KMS-11 (cell line): ENCODE results near the gene SLC17A4.

Source experiments
- H2AFZ ChIP-seq: fragments of 200-600 bp; sonication (generic); 2 replicates; pipeline ENCODE4 v1.6.1; 2016; ENCODE audit warnings: antibody characterized with exemption, mixed run types, low read depth
- H3K27ac ChIP-seq: fragments of 200-600 bp; sonication (generic); 2 replicates; pipeline ENCODE4 v1.6.1; 2016; ENCODE audit warnings: mild to moderate bottlenecking, mixed run types
- H3K27me3 ChIP-seq: fragments of 200-600 bp; sonication (generic); 2 replicates; pipeline ENCODE4 v1.6.1; 2017; ENCODE audit warnings: mild to moderate bottlenecking, low read depth, mixed run types, moderate library complexity; ENCODE audit not compliant: insufficient read depth
- H3K36me3 ChIP-seq: fragments of 200-600 bp; sonication (generic); 2 replicates; pipeline ENCODE4 v1.6.1; 2017; ENCODE audit warnings: mild to moderate bottlenecking, mixed run types; ENCODE audit not compliant: insufficient read depth
- H3K4me1 ChIP-seq: fragments of 200-600 bp; sonication (generic); 2 replicates; pipeline ENCODE4 v1.6.1; 2016; ENCODE audit warnings: mild to moderate bottlenecking, low read depth, mixed run types; ENCODE audit not compliant: poor library complexity, severe bottlenecking
- H3K4me2 ChIP-seq: fragments of 200-600 bp; sonication (generic); 2 replicates; pipeline ENCODE4 v1.7.0; 2016; ENCODE audit warnings: mild to moderate bottlenecking, mixed run types
- H3K4me3 ChIP-seq: fragments of 200-600 bp; sonication (generic); IDR thresholded peaks from 2 replicates; pipeline ENCODE4 v1.6.1; 2017; ENCODE audit warnings: low read depth, low read length, mixed read lengths; ENCODE audit not compliant: insufficient read depth
- H3K79me2 ChIP-seq: fragments of 200-600 bp; sonication (generic); 2 replicates; pipeline ENCODE4 v1.6.1; 2016; ENCODE audit warnings: low read depth, mixed run types; ENCODE audit not compliant: insufficient read depth
- H3K9ac ChIP-seq: fragments of 200-600 bp; sonication (generic); 2 replicates; pipeline ENCODE4 v1.6.1; 2016; ENCODE audit warnings: mild to moderate bottlenecking, mixed run types
- H4K20me1 ChIP-seq: fragments of 200-600 bp; sonication (generic); 2 replicates; pipeline ENCODE4 v1.6.1; 2016; ENCODE audit warnings: mild to moderate bottlenecking, mixed run types; ENCODE audit not compliant: insufficient read depth
- CTCF ChIP-seq: fragments of 200-600 bp; sonication (generic); conservative IDR thresholded peaks from 2 replicates; pipeline ENCODE4 v1.6.1; 2017; ENCODE audit warnings: low read depth, mild to moderate bottlenecking, antibody characterized with exemption, low read length, moderate library complexity, mixed read lengths

SLC17A4 gene

GRCh38 chr6:25754535-25754934, at the start of gene SLC17A4:
Gene SLC17A4, plus strand, starts transcription at chr6:25754742. Its CDS starts 7,221 bp downstream, at chr6:25761963.
- Histone ChIP-seq H3K9ac (no peak within 1 kb of the TSS), H3K4me1 (no peaks in the 10 kb centered on the region), H2AFZ (no peak within 1 kb of the TSS), H3K4me2 (no peak within 1 kb of the TSS), H3K79me2 (no peaks in the 10 kb centered on the region), H4K20me1 (no peaks in the 10 kb centered on the region), H3K4me3 (no peak within 1 kb of the TSS), H3K27ac (no peak within 1 kb of the TSS), H3K36me3 (no peaks in the 10 kb centered on the region), H3K27me3 (no peaks in the 10 kb centered on the region)
- no peak for TF ChIP-seq CTCF

- Histone ChIP-seq H3K4me1 (no peaks in the 10 kb centered on the region), H3K4me3 (no peak overlapping the region)
- TF ChIP-seq CTCF: no peak
Measured at GRCh38 chr6:25706314-25707014, 48.1 kb upstream of the SLC17A4 start.

GRCh38 chr6:25709761-25710160, 44.8 kb upstream of the SLC17A4 start:
- Histone ChIP-seq H3K79me2 (no peaks in the 10 kb centered on the region), H3K9ac (no peak overlapping the region), H3K27ac (no peak overlapping the region), H3K4me2 (no peak overlapping the region), H4K20me1 (no peaks in the 10 kb centered on the region), H3K36me3 (no peaks in the 10 kb centered on the region), H3K4me1 (no peaks in the 10 kb centered on the region), H3K27me3 (no peaks in the 10 kb centered on the region), H2AFZ (no peak overlapping the region), H3K4me3 (no peak overlapping the region)
- no peak for TF ChIP-seq CTCF

More at GRCh38 chr6:25706314-25707014, 48.1 kb upstream of the SLC17A4 start:
- H2AFZ ChIP-seq: no peak overlapping the region
- no peak overlapping the region for H3K27ac ChIP-seq
- no peaks in the 10 kb centered on the region for H3K79me2 ChIP-seq
- H3K9ac ChIP-seq: no peak overlapping the region
- no peaks in the 10 kb centered on the region for H3K36me3 ChIP-seq
- H3K27me3 ChIP-seq: no peaks in the 10 kb centered on the region
- no peaks in the 10 kb centered on the region for H4K20me1 ChIP-seq
- H3K4me2 ChIP-seq: no peak overlapping the region

- H3K79me2 ChIP-seq: no peaks in the 10 kb centered on the region
- no peak overlapping the region for H2AFZ ChIP-seq
- no peaks in the 10 kb centered on the region for H4K20me1 ChIP-seq
- H3K4me2 ChIP-seq: no peak overlapping the region
- H3K4me3 ChIP-seq: no peak overlapping the region
- H3K4me1 ChIP-seq: no peaks in the 10 kb centered on the region
- H3K27ac ChIP-seq: no peak overlapping the region
- H3K9ac ChIP-seq: no peak overlapping the region
- H3K27me3 ChIP-seq: no peaks in the 10 kb centered on the region
- no peaks in the 10 kb centered on the region for H3K36me3 ChIP-seq
- TF ChIP-seq CTCF: no peak
Measured at GRCh38 chr6:25710287-25710686, 44.3 kb upstream of the SLC17A4 start.
